ENCODE measurements around the gene DSCAML1.

The DSCAML1 gene

DNA sequence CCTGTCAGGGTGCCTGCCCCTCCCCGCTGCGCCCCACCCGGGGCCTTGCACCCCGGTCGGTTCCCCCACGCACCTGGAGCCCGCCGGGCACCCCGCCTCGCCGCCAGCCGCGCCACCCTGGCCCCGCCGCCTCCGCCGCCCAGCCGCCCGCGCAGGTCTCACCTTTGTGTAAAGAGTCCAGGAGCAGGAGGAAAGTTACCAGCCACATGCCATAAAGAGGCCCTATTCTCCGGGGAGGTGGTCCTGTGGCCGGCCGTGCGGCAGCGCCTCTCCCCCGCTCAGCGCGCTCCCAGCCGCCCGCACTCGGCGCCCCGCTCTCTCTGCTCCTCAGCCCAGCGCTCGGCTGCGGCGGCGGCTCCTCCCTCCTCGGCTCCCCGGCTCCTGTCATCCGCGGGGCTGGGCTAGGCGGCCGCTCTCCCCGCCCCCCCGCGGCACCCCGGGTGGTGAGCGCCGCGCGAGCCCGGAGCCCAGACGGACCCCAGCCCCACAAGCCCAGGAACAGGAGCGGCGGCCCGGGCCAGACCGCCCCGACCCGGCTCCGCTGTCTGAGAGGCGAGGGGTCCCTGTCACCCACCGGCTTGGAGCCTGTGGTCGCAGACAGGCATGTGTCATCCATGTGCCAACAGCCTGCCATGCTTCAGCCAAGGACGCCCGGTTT lies at the start of gene DSCAML1:
DSCAML1 (minus strand) TSS at position 345 of the 658 bp plus-strand sequence; CDS start at position 208, 137 bp downstream.
- DNase-seq: peak in 5 of 14 donors; percentile 23 to 57 (median 41)

DNA sequence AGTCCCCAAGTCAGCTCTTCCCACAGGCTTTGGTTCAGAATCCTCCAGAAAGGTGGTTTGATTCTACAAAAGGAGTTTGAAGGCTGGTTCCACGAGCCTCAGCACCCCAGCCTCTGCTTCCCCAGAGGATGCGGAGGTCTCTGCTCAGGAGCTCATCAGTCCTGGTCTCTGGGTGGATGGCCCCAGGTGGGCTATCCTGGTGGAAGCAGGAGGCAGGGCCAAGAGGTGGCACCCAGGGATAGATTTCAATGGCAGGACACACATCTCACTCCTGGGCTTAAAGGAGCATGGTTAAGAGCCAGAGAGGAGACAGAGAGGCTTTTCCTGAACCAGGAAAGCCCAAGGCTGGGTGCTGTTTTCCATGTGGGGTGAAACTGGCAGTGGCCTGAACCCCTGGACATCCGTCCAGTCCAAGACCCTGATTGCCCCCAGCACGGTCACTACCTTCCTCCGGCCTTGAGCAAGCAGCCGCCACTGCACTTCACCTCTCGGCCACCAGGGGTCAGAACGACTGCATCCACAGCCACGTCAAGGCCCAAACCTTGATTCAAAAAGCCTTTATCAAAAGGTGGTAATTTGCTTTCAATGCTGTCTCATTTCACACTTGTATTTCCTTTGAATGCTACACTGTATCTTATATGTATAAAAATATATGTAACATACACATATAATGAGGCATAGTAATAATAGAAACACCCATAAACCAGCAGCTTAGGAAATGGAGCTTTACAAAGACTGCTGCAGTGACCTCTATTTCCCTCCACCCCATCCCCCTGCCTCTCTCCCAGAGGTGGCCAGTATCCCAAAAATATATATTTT lies 46.9 kb upstream of the DSCAML1 start:
- DNase-seq: peak in 11 of 14 donors; percentile 23 to 77 (median 41)

- DNase-seq: peak in 1 of 14 donors; percentile 23
These were observed 45.3 kb upstream of the DSCAML1 start for GRCh38 chr11:117842131-117842941.

GRCh38 chr11:117841551-117842031 lies 44.6 kb upstream of the DSCAML1 start:
- DNase-seq: no peak

GRCh38 chr11:117840881-117841550 lies 44.0 kb upstream of the DSCAML1 start:
- no peak for DNase-seq

DNA sequence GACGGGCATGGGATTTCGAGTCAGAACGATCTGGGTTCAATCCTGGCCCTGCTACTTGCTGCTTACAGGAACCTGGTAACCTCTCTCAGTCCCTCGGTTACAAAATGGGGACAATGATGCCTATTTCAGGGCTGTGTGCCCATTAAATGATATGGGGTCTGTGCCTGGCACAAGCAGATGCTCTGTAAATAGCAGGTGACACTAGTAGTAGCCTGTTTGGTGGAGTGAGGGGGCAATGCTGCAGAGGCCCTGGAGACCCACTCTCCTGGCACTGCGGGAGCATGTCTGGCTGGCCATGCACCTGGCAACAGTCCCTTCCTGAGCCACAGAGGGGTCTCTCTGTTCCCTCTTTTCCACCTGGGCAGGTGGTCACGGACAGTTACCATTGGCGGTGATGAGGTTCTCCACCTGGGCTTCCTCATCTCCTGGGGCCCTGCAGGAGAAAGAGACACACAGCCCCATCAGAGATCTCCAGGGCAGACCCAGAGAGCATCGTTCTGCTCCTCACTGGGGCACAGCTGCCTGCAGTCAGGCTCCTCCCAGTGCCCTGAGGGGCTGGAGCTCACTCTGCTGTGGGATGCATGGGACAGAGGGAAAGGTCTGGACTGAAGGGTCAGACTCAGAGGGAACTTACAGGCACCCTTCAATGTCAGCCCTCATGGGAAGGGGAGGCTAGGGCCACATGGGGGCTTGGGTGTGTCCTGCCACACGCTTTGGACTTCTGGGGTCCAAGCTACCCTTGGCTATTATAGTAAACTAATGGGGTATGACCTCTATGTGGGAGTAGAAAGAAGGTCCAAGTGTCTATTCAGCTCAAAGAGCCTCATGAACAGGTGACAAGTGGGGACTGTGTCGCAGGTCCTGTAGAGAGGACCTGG lies 43.2 kb upstream of the DSCAML1 start:
- DNase-seq: no peak

DNA sequence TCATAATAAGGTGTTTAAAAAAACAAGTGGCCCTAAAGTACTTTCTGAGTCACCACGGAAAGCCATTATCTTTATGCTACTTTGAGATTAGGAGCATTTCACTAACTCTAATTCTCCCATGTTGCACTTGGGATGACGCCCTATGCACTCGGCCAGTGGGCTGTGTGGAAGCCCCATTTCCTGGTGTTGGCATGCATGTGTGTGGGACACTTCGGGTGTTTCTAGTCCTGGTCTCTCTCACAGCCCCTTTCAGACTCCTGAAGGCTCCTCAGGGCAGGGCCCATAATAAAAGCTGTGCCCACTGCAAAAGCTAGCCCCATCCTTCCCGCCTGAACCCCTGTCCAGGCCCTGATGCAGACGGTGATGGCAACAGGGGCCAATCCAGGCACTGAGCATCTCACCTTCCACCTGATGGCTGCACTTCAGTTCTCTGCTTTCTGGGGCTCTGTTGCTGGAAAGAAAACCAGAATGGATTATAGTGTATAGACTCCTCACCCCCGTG lies 42.4 kb upstream of the DSCAML1 start:
- no peak for DNase-seq

DNA sequence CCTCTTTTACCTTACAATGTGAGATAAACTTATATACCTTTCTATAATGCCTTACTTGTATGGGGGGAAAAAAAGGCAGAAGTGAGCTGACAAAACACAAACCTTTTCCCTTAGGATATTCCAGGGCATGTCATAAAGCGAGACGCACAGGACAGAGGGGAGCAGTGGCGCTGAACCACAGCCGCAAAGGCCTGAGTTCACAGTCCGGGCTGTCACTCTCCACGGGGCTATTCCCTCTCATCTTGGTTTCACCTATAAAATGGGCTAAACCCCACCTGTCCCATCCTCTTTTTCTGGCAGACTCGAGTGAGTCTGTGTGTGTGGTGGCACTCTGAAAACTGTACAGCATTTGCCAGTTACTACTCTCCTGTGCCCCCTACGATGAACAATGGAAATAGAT lies 41.9 kb upstream of the DSCAML1 start:
- DNase-seq: no peak

- no peak for DNase-seq
These were observed 40.8 kb upstream of the DSCAML1 start for GRCh38 chr11:117837791-117838190.

GRCh38 chr11:117837070-117837776 lies 40.2 kb upstream of the DSCAML1 start:
- DNase-seq: no peak

GRCh38 chr11:117836077-117836960 lies 39.3 kb upstream of the DSCAML1 start:
- DNase-seq: no peak

DNA sequence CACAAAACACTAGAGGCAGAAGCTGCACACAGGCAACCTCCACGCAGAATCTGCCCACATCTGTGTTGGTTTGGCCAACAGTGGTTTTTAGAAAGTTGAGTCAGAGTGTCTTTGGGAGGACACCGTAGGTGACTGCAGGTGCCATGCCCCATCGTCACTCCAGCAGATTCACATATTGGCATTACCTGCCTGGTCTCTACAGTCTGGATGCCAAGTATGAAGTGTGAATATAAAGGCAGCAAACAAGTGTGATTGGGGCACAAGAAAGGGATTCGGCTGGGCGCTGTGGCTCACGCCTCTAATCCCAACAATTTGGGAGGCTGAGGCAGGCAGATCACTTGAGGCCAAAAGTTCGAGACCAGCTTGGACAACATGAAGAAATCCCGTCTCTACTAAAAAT lies 38.6 kb upstream of the DSCAML1 start:
- no peak for DNase-seq

DNA sequence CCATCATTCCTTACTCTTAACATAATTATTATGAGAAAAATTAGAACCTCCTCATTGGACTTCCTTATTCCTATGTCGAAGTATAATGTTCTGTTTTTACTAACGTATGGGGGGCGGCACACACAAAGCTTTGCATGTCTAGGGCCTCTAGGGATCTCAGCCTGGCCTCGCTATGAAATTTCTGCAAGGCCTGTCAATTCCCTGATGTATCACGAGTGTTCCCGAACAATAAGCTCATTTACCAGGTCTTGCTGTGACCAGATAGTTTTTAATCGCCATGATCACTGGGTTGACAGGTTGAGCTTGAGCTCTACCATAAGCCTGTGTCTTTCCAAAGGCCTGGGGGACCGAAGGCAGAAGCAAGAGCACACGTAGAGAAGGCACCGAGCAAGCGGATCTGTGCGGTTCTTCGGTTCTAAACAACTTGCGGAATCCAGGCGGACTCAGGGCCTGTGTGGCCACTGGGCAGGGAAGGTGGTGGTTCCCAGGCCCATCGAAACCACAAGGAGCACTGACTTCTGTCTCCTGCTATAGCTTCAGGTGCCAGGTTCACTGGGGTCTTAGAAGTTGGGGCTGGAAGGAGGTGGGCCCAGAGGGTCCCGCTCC lies 37.9 kb upstream of the DSCAML1 start:
- no peak for DNase-seq

DNA sequence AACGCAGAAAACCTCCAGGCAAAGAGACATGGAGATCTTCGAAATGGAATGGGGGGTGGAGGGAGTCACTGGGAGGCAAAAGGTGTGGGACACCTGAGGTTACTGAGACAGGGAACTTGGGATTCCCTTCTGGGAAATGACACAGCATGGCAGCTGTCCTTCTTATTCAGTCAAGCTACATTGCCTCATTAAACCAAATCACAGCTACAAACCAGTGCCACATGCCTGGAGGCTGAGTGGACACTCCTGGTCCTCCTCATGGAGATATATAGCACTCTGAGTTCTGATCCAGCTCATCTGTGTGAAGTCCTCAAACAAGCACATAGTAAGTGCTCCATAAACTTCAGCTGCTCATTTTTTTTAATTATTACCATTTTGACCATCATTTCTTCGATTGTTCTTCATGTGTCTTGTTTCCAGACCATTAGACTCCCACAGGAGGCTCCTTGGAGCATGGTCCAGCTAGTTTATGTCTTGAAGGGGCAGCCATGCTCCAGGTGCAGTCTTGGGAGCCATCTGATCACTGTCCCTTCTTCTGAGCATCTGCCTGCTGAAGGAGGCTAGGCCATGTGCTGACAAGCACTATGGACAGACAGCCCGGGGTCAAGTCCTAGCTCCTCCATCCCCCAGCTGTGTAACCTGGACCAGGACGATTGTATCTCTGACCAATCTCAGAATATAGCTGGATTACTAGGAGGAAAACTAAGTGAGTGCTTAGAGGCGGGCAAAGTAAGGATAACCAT lies 37.2 kb upstream of the DSCAML1 start:
- DNase-seq: no peak

DNA sequence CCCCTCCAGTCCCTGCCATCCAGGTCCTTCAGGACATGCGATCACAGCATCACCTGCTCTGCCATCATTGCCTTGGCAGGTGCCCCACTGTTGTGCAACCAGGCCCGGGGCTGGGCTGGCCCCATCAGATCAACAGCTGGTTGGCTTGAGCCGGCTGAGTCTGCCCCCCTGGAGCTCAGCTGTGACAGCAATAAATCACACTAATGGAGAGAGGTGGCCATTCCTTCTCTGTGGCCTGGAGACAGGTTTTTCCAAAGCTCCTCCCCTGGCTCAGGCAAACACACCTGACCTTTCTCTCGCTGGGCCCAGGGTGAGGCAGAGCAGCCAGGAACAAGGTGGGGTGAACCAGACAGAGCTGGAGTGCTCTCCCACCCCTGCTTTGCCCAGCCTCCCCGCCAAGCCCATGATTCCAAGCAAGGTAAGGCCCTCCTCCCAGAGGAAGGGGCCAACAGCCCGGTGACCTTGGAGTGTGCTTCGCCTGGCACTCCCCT lies 36.4 kb upstream of the DSCAML1 start:
- DNase-seq: no peak

DNA sequence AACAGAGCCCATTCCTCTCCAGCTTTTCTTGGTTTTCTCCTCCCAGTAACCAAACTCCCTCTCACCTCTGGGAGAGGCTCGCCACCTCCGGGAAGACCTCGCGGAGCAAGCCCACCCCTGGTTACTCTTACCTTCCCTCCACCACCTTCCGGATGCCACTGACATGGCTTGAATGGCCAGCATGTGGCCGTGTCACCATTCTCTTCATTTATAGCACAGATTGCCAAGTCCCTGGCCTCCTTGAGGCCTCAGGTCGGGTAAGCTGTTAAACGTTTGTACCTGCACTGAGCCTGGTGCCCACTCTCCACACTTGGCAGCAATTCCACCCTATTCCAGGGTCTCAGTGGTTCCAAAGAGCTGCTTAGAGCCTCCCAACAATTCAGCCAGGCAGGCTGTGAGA lies 35.5 kb upstream of the DSCAML1 start:
- DNase-seq: no peak

DNA sequence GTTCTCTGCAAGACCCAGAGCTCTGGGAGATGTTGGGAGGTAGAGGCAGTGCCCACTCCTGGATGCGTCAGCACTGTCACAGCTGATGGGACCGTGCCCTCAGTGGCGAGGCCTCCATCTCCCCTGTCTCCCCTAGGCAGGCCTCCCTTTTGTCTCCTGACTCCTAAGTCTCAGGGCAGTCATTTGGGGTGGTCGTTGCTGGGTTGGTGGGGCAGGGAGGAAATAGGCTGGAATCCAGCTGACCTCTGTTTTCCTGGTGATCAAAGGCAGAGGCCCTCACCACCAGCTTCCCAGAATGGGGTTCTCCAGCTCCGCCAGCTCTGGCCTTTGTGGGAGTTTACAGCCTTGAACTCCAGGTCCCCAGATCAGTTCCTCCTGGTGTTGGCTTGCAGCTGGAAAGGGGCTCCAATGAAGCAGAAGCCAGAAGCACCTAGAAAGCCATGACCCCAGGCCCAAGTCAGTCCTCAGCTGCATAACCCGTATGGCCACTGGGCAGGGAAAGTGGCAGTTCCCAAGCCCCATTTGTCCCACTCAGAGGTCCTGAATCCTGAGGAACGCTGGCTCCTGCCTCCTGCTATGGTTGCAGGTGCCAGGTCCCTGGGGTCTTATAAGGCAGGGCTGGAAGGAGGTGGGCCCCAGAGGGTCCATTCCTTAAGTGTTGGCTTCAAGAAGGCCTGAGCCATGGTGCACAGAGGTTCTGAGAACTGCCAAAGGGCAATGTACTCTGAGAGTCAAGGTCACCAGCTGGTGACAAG lies 34.8 kb upstream of the DSCAML1 start:
- DNase-seq: no peak

All from C1 segment of cervical spinal cord (tissue), 14 donors.